GM10847 (cell line): ENCODE measurements around the gene PDXK.

Experiments used
- POLR2A ChIP-seq: IDR thresholded peaks from 2 replicates; pipeline ENCODE4 v1.6.1; 2011; ENCODE audit not compliant: insufficient read length; ENCODE audit errors: extremely low read depth

Gene PDXK

DNA sequence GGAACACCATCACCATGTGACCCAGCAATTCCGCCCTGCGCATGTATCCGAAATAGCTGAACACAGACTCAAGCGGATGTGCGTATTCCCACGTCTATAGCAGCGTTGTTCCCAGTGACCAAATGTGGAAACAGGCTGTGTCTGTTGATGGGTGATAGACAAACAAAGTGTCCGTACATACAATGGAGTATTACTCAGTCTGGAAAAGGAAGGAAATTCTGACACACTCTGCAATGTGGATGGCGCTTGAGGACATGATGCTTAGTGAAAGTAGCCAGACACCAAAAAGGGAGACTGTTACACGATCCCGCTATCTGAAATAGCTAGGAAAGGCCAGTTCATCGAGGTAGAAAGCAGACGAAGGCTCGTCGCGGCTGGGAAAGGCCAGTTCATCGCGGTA lies 25.8 kb downstream of the PDXK start:
- no peak for TF ChIP-seq POLR2A

- TF ChIP-seq POLR2A, result no peak
These were observed 27.0 kb downstream of the PDXK start for GRCh38 chr21:43745772-43746517.

DNA sequence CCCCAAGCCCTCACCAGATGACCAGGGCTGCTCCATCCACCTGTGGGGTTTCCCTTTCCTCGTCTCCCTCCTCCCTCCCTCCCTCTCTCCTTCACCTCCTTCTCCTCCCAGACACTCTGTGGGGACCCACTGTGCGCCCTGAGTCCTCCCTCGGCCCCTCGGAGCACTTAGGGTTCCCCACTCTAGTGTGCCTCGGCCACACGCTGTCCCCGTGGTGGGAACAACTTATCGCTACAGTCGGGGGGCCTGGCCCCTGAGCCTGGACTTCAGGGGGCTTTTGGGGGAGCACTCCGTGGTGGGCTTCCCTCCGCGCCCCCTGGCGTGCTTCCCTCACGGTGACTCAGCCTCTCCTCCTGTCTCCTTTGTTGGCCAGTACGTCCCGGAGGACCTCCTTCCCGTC lies 29.7 kb downstream of the PDXK start:
- no peak for TF ChIP-seq POLR2A

GRCh38 chr21:43749651-43750262 lies 30.8 kb downstream of the PDXK start:
- TF ChIP-seq POLR2A, result no peak

DNA sequence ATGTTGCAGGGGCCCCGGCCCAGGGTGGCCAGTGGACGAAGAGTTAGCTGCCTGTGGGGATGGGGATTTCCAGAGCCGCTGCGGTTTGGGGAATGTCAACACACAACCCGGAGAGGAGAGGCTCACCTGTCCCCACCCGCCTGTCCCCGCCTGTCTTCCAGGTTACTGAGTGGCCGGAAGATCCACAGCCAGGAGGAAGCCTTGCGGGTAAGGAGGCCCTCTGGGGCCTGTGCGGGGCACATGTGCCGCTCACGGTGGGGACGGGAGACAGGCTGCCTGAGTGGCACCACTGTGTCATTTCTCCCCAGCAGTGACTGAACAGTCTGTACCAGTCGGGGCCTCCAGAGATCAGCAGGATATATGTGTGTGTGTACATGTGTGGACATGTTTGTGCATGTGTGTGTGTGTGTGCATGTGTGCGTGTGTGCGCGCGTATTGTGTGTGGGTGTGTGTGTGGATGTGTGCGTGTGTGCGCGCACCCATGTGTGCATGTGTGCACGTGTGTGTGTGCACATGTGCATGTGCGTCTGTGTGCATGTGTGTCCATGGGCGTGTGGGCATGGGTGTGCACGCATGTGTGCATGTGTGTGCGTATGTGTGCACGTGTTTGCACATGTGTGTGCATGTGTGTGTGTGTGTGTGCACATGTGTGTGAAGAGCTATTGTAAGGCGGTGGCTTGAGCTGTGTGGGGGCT lies 31.6 kb downstream of the PDXK start:
- TF ChIP-seq POLR2A, result no peak

DNA sequence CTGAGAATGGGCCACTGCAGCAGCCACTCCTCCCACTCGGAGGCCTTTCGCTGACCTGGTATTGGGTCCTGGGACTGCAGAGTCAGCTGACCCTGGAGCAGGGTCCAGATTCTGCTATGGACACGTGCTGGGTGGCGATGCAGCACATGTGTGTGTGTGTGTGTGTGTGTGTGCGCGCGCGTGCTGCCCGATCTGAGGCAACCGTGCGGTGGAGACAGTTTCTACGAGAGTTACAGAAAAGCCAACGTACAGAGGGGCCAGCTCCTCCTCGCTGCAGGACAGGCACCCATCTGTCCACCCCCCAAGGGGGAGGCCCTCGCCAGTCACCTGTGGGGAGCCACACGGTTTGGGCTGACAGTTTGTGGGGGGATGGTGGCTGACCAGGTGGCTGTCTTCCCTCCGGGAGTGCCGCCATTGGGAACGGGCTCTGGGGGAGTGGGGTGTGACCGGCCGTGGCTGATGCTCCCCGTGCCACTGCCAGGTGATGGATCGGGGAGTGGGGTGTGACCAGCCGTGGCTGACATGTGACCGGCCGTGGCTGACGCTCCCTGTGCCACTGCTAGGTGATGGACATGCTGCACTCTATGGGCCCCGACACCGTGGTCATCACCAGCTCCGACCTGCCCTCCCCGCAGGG lies 33.1 kb downstream of the PDXK start:
- no peak for TF ChIP-seq POLR2A

GRCh38 chr21:43752758-43753438 lies 34.0 kb downstream of the PDXK start:
- peak; percentile 12 for TF ChIP-seq POLR2A

GRCh38 chr21:43753439-43753799 lies 34.5 kb downstream of the PDXK start:
- no peak for TF ChIP-seq POLR2A

DNA sequence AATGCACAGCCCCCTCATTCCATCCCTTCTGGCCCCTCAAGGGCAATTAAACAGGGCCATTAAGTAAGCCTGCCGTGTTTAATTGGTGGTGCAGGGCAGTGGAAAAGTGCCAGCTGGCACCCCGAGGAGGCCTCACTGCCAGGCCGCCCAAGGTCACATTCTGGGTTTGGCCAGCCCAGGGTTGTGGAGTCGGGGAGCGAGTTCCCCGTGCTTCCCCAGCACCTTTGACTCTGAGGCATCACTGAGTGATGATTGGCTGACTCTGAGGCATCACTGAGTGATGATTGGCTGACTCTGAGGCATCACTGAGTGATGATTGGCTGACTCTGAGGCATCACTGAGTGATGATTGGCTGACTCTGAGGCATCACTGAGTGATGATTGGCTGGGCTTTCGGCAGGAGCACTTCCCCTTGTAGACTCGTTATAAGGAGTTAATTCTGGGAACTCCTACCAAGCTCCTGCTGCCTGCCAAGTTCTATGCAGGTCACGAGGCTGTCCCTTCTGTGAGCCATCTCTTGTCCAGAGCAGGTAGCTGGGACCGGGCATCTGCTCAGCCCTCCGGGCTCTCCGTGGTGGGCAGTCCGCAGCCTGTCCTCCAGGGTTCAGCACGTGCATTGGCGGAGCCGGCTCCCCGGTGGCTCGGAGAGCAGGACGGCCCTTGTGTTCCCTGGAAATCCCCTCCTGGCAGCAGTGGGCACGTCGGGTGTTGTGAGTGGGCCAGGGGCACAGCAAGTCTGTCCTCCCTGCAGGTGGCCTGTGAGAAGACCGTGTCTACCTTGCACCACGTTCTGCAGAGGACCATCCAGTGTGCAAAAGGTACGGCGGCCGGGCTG lies 36.2 kb downstream of the PDXK start:
- TF ChIP-seq POLR2A, result no peak

GRCh38 chr21:43755820-43756594 lies 37.1 kb downstream of the PDXK start:
- no peak for TF ChIP-seq POLR2A

GRCh38 chr21:43757601-43758000 lies 38.7 kb downstream of the PDXK start:
- no peak for TF ChIP-seq POLR2A

DNA sequence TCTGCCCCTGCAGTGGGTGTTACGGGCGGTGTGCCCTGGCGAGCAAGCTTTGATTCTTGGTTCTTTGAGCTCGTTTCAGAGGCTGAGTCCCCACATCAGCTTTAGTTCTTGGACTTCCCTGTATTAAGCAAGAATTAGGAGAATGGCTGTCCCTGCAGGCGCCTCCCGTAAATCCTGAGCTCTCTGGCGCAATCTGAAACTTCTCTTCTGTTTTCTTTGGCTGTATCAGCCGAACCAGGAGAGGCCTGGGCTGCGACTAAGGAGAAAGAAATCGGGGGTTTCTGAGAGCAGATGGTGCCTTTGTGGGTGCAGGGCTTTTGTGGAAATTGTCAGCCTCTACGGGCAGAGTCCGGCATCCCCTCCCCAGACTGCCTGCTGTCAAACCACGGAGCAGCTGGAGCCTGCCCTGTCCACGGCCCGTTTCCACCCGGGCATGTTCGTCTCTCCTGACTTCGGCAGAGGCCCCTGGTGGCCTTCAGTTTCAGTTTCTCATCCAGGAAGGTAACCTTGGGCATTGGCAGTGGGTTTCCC lies 39.2 kb downstream of the PDXK start:
- no peak for TF ChIP-seq POLR2A

- TF ChIP-seq POLR2A, result no peak
These were observed 39.9 kb downstream of the PDXK start for GRCh38 chr21:43758811-43759210.
